Measurements from ENCODE around the gene ABCC8.

The ABCC8 gene

DNA sequence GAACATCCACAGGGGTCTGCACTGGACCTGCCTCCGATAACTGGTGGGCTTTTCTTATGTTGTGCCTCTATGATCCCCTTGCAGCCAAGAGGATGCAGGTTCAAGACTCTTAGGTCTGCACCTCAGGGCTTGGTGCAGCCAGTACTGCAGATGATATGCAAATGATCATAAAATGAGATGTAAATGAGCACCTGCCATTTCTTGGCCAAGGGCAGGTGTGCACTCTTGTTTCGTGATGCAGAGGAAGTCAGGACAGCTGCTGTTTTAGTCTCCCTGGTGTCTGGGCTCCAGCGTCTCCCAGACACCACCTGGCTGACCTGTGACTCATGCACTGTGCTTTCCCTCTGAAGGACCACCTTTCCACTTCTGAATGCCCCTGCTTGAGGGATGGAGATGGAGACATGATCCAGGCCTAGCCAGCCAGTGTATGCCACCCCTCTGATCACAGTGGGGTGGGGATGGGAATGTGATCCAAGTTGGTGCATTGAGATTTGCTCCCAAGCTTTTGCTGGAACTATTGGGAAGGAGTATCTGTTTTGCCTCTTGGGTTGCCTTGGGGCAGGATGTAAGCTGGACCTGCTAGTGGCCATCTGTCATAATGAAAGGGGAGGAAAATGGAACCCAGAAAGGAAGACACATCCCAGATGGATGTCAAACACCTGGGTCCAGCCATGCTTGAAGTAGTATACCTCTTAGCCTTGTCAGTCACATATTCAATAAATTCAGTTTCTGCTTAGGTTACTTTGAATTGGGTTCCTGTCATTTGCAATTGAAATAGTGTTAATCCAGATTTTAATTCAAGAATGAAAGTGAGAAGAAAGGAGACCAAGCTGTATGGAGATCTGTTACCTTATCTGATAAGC lies 84.9 kb downstream of the ABCC8 start:
- in situ Hi-C loops (cut with MboI; ENCODE audit: low sequenced_read_pairs): loop anchor here (25.0 kb wide), 1 partner anchor 121 kb away; no protein-coding TSS in a partner anchor

DNA sequence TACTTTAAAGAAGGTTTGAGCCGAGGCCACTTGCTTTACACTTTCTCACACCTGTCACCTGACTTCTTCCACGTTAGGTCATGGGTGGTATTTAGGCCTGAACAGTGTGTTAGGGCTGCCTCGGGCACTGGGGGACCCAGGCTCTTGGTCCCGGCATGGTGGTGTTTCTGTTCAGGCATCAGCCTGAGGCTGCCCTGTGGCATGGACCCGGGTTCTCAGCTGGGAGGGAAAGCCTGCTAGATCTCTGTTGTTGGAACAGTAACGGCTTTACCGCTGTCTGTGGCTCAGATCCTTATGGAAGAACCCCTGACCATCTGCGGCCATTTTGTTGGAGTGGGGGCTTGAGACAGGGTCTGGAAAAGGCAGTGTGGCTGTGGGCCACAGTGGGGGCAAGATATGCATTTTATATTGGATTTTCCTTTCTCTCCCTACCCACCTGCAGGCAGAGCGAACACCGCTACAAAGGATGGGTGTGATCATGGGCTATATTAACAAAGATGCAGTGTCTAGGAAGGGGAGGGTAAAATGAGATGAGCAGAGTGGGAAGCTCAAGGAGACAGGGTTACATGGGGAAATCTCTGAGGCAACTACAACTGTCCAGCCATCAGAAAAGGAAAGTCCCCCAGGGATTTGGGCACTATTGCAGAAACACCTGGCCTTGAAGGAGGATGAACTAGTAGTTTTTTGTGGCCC lies 86.5 kb downstream of the ABCC8 start:
- in situ Hi-C loops (cut with MboI; ENCODE audit: low sequenced_read_pairs): loop anchor here (25.0 kb wide), 1 partner anchor 122 kb away; no protein-coding TSS in a partner anchor

GRCh38 chr11:17389211-17389956 lies 87.3 kb downstream of the ABCC8 start:
- in situ Hi-C loops (cut with MboI; ENCODE audit: low sequenced_read_pairs): loop anchor here (25.0 kb wide), 1 partner anchor 123 kb away; no protein-coding TSS in a partner anchor

DNA sequence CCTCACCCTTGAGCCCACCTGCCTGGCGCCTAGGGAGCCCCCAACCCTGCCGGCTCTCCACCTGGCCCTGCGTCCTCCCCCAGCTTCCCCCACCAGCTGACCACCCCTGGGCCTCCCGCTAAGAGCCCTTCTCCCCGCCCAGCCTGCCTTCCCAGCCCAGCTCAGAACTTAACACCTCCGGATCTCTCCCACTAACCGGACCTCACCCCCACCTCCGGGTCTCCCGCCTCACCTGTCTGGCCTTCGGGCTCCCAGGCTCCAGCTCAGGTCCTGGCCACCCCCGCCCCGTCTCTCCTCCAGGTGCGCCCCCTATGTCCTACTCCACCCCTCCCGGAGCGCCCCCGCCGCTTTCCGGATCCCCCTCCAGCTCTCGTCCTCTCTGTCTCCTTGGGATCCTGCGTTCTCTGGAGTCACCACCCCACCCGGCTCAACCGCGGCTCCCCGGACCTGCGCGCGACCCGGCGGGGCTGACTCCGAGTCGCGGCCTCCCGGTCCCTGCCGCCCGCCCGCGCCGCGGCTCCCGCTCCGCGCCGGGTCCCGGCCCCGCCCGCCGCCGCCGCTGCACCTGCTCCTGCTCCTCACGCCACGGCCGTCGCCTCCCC lies 87.9 kb downstream of the ABCC8 start, which contains the start of gene KCNJ11:
TSS of gene KCNJ11 (minus strand) at position 51 of the 602 bp plus-strand sequence. CDS start 568 bp downstream, outside the sequence.
- in situ Hi-C loops (cut with MboI; ENCODE audit: low sequenced_read_pairs): loop anchor here (25.0 kb wide), 1 partner anchor 124 kb away; no protein-coding TSS in a partner anchor

- in situ Hi-C loops (cut with MboI; ENCODE audit: low sequenced_read_pairs): loop anchor here (25.0 kb wide), 1 partner anchor 124 kb away; no protein-coding TSS in a partner anchor
Observed at GRCh38 chr11:17387811-17388210, 88.8 kb downstream of the ABCC8 start.

GRCh38 chr11:17387254-17387653 lies 89.4 kb downstream of the ABCC8 start:
- in situ Hi-C loops (cut with MboI; ENCODE audit: low sequenced_read_pairs): loop anchor here (25.0 kb wide), 1 partner anchor 125 kb away; no protein-coding TSS in a partner anchor

DNA sequence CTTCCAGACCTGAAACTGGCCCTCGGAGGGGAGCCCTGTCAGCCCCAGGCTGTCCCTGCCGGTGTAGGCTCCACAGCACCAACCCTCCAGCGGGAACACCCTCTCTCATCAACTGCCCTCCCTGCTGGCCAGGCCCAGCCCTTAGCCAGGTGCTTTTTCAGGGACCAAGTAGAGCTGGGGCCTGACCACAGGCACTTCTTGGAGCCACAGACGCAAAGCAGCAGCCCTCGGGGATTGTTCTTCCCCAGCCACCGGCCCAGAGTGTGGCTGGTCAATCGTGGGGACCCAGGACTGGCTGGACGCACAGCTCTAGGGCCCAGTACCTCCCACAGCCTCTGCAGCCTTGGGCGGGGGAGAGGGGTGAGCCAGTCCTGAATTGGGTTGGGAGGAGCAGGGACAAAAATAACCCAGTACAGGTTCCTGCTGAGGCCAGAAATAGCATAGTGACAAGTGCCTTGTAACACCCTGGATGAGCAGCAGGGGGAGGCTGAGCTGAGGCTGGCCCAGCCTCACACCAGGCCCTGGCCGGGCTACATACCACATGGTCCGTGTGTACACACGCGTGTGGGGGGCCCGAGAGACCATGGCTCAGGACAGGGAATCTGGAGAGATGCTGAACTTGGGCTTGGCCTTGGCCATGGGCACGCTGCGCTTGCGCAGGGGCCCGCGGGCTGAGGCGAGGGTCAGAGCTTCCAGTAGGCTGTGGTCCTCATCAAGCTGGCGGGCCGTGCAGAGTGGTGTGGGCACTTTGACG lies 90.1 kb downstream of the ABCC8 start:
- in situ Hi-C loops (cut with MboI; ENCODE audit: low sequenced_read_pairs): loop anchor here (25.0 kb wide), 1 partner anchor 126 kb away; no protein-coding TSS in a partner anchor

DNA sequence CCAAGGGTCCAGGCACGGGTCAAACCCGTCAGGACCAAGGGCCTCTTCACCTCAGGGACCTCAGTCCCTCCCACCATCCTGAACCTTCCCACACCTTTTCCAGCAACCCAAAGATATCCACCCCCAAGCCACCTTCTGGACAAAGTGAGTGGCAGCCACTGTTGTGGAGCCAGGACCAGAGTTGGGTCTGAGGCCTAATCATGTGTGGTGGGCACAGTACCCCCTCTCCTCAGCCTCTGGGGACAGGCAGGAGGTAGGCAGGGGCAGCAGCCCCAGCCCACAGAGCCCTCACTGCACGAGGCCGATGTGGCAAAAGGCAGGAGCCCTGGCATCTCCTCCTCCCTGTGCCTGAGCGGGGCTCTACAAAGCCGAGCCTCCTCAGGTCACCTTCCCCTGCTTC lies 90.7 kb downstream of the ABCC8 start:
- in situ Hi-C loops (cut with MboI; ENCODE audit: low sequenced_read_pairs): loop anchor here (25.0 kb wide), 1 partner anchor 126 kb away; no protein-coding TSS in a partner anchor

DNA sequence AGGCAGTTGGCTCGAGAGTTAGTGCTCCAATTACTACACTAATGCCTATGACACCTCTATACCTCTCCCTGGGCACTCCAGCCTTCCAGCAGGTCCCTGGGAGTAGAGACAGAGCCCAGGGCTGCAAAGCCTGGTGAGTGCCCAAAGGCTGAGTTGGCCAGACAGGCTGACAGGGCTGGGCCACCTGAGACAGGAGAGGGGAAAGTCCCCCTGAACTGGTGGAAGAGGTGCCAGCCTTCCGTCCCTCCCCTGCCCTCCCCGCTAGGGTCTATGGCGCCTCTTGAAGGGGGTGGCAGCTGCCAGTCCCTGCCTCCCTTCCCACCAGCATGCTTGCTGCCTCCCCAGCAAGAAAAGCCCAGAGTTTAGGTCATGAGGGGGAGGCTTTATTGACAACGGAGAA lies 91.2 kb downstream of the ABCC8 start:
- in situ Hi-C loops (cut with MboI; ENCODE audit: low sequenced_read_pairs): loop anchor here (25.0 kb wide), 1 partner anchor 127 kb away; no protein-coding TSS in a partner anchor

GRCh38 chr11:17384002-17384511 lies 92.6 kb downstream of the ABCC8 start:
- in situ Hi-C loops (cut with MboI; ENCODE audit: low sequenced_read_pairs): loop anchor here (25.0 kb wide), 1 partner anchor 128 kb away; no protein-coding TSS in a partner anchor

- in situ Hi-C loops (cut with MboI; ENCODE audit: low sequenced_read_pairs): loop anchor here (25.0 kb wide), 1 partner anchor 129 kb away; no protein-coding TSS in a partner anchor
Observed at GRCh38 chr11:17383461-17383860, 93.2 kb downstream of the ABCC8 start.

GRCh38 chr11:17382046-17382728 lies 94.5 kb downstream of the ABCC8 start:
- in situ Hi-C loops (cut with MboI; ENCODE audit: low sequenced_read_pairs): loop anchor here (25.0 kb wide), 1 partner anchor 130 kb away; no protein-coding TSS in a partner anchor

- in situ Hi-C loops (cut with MboI; ENCODE audit: low sequenced_read_pairs): loop anchor here (25.0 kb wide), 1 partner anchor 131 kb away; no protein-coding TSS in a partner anchor
Observed at GRCh38 chr11:17381156-17381555, 95.5 kb downstream of the ABCC8 start.

DNA sequence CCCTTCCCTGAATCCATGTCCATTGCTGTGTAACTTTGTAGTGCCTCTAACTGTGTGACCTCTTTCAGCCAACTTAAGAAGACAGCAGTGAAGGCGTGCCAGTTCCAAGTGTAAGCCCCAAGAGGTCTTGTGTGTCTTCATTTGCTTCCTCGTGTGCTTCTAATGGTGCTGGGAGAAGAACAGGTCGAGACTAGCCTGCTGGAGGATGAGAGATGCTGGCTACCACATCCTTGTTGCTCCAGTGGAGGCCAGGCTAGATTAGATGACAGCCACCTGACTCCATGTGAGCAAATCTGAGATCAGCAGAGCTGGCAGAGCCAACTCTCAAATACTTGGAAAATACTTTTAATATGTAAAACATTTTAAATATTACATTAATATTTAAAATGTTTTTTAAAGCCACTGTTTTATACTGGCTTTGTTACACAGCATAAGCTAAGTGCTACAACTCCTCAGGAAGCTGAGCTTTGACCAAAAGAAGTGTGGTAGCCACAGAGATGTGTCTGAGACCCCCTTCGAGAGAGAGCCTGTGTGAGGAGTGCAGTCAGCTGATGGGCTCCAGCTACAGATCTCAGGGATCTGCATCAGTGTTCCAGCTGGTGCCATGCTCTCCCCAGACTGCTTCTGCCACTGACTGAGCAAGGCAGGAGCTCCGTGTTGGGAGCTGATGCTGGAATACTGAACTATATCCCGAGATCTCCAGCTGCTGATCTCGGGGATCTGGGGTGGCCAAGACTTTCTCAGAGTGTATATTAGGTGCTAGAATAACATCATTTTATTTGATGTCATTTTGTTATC lies 97.1 kb downstream of the ABCC8 start:
- in situ Hi-C loops (cut with MboI; ENCODE audit: low sequenced_read_pairs): loop anchor here (25.0 kb wide), 1 partner anchor 133 kb away; no protein-coding TSS in a partner anchor

DNA sequence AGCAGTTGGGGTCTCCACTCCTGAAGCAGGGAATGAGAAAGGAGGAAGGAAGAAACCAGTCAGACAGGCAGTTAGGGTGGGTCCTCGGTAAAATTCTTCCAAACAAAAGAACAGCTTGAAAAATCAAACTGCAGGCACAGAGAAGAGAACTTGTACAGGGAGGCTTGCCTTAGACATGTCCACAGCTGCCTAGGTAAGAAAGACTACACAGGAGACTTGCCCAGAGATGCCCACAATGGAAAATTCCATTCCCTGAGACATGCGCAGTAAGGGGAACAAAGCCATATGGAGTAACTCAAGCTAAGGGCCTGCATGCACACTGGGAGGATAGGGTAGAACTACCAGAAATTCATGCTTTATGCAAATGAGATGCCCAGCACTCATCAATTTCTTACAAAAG lies 98.0 kb downstream of the ABCC8 start:
- in situ Hi-C loops (cut with MboI; ENCODE audit: low sequenced_read_pairs): loop anchor here (25.0 kb wide), 1 partner anchor 134 kb away; no protein-coding TSS in a partner anchor

DNA sequence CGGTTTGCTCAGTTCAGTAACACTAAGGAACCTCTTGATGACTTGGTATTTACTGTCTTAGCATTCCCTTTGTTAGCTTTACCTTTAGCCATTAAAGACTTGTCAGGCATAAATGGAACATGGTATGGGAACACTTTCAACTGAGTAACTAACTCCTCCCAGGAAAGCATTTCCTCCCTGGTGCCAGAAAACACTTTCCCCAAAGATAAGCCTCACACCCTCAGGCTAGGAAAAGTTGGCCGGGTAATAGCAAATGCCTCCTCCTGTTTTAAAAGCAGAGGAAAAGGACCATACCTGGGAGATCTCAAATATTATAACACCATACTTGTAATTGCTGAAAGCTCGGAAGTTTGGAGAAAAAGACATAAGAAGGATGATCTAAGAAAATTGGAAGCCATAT lies 100.2 kb downstream of the ABCC8 start:
- in situ Hi-C loops (cut with MboI; ENCODE audit: low sequenced_read_pairs): loop anchor here (25.0 kb wide), 1 partner anchor 136 kb away; no protein-coding TSS in a partner anchor

DNA sequence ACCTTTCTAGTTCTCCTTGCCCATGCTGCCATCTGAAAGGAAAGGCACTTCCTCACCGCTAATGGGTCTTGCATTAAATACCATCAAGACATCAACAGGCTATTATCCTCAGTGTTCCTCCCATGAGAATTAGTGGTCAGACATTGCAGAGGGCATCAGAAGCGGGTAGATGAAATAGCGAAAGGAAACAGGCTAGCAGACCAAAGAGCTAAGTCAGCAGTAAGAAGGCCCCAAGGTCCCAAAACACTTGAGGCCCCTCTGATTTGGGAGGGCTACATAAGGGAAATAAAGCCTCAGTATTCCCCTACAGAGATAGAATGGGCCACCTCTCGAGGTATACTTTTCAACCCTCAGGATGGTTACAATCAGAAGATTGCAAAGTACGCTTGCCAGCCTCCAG lies 101.1 kb downstream of the ABCC8 start:
- in situ Hi-C loops (cut with MboI; ENCODE audit: low sequenced_read_pairs): loop anchor here (25.0 kb wide), 1 partner anchor 137 kb away; no protein-coding TSS in a partner anchor

All from hTERT RPE-1 (cell line).